Measurements from ENCODE around the gene KDSR.

The KDSR gene, protein sequence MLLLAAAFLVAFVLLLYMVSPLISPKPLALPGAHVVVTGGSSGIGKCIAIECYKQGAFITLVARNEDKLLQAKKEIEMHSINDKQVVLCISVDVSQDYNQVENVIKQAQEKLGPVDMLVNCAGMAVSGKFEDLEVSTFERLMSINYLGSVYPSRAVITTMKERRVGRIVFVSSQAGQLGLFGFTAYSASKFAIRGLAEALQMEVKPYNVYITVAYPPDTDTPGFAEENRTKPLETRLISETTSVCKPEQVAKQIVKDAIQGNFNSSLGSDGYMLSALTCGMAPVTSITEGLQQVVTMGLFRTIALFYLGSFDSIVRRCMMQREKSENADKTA

DNA sequence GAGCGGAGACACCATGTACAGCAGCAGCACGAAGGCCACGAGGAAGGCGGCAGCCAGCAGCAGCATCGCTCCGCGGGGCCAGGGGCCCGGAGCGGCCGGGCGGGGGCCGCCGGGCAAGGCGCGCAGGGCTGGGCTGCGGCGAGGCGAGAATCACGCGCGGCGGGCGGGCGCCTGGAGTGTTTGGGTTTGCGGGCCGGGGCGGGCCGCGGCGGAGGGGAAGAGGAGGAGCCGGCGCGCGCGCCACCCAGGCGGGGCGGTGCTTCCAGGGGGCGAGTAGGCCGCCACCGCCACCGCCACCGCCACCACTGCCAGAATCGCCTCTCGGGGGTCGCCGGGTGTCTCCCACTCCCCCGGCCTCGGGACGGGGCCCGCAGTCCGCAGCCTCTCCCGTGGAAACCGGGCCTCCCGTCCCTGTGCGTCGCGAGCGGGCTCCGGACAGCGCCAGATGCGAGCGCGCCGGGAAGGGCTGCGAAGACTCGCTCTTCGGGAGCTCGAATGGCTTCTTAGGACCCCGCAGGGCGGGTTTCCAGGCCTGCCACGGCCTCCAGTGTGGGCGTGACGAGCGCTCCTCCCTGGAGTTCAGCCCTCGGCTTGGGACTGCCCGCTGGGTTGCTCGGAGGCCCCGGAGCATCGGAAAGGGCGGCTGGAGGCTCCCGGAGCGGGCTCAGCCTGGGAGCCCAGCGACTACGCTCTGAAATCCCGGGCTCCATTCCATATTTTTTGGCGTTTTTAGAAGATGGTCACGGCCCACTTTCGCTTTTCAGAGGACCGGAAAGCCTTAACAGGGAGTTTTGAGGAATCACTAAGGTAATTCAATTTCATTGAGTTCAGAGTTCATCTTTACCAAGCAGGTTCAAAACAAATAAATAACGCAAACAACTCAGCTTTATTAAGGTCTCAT is at the start of gene KDSR:
TSS of gene KDSR (minus strand) at position 154 of the 901 bp plus-strand sequence. CDS start at position 66, 88 bp downstream.
- in situ Hi-C loops (cut with MboI; ENCODE audit: low sequenced_read_pairs): no loop called here

DNA sequence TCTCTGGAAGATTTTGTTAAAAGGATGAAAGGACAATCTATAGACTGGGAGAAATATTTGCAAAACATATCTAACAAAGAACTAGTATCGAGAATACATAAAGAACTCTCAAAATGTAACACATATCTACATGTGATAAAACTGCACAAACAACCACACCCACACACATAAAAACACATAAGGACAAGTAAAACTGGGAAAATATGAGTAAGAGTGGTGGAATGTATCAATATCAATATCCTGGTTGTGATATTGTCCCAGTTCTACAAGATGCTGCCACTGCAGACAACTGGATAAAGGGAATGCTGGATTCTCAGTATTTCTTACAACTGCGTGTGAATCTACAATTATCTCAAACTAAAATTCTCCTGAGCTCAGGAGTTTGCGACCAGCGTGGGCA is 45.9 kb upstream of the KDSR start:
- in situ Hi-C loops (cut with MboI; ENCODE audit: low sequenced_read_pairs): no loop called here

DNA sequence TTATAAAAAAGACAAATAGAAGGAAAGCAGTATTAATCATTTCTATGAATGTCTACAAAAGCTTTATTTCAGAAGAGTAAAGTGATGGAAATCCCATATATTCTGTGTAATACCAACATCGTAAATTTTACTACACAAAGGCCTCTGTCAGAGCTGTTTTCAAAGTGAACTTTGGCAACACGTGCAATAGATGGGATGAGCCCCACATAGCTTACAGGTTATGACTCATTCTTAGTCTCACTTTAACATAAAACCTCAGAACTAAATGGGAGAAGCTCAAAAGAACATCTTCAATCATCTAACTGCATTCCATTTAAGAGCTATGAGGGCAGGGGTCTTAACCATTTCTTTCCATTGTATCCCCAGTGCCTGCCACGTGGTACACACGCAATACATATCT is 43.8 kb upstream of the KDSR start:
- in situ Hi-C loops (cut with MboI; ENCODE audit: low sequenced_read_pairs): no loop called here

DNA sequence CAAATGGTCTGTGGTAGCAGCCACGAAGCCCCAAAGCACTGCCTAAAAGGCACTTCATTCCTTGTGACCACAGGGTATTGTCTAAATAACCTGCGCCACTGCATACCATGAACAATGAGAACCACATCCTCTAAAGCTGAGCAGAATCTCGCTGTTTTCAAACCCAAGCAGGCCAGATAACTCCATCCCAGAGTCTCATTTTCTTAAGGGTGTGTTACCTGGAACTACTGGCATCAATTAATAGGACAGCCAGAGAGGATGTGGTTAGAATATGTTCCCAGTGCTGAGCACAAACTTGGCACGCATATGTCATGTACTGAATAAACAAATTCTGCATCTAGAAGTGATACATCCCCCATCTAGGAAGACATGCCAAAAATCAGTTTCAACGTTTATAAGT is 42.3 kb upstream of the KDSR start:
- in situ Hi-C loops (cut with MboI; ENCODE audit: low sequenced_read_pairs): no loop called here

DNA sequence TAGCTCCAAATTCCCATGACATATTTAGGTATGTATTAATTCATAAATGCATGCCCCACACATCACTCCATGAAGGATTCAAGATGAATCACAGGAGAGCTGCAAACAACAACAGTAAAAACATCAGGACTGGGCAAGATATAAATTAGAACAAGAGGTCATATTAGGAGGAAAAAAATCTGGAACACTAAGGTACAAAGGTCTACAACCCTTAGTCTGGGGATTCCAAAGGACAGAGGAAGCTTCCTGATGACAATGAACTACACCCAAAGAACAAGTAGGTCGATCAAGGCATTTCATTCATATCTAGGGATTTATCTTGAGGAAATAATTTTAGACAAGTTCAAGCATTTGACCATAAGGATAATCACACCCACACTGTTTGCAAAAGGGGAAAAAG is 40.7 kb upstream of the KDSR start:
- in situ Hi-C loops (cut with MboI; ENCODE audit: low sequenced_read_pairs): no loop called here

DNA sequence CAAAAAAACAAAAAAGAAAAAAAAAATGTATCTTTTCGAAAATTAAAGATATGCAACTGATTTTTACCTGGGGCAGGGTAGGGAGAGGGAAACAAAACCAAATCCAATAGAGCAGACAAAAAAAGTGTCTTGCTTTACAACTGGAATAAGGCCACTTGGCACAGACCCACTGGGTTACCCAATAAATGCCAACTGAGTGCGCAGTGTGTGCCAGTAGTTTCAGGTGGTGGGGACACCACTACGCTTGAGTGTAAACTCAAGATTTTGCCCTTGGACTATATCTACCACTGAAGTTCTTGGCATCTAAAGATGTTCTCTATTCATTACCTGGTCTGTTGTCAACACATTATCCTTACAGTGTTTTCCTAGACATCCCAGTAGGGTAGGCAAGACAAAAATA is 39.0 kb upstream of the KDSR start:
- in situ Hi-C loops (cut with MboI; ENCODE audit: low sequenced_read_pairs): no loop called here

DNA sequence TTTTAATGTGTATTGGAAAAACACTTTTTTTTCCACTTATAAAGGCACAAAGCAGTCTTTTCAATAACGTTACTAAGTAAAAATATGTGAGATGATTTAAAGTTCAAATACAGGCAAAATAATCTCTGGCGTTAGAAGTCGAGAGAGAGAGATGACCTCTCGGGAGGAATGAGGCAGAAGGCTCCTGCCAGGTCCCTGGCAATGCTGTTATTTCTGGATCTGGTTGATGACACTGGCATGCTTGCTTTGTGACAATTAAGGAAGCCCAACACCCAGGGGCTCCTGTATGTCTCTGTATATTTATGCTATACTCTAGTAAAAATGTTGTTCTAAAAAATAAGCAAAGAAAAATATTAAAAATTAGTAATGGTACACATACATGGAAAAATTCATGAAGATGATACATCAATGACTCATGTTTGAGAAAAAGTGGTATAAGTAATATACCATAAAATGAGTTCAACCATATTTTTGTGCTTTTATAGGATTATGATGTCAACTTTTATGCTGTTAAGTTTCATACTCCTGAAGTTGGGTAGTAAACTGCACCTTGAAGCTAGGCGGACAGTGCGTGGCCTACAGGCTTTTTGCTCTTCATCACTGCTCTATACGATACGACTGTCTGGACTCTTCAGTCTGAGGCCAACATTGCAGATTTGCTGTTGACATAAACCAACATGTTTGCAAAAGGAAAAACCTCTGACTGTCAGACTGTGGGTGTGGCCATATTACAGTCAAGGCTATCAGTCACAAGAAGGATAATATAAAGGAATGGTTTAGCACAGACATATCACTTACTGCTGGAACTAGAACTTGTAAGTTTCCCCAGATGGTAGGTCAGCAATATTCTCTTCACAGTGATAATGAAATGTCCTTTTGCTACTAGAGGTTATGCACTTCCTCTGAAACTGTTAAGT is 35.5 kb upstream of the KDSR start:
- in situ Hi-C loops (cut with MboI; ENCODE audit: low sequenced_read_pairs): no loop called here

DNA sequence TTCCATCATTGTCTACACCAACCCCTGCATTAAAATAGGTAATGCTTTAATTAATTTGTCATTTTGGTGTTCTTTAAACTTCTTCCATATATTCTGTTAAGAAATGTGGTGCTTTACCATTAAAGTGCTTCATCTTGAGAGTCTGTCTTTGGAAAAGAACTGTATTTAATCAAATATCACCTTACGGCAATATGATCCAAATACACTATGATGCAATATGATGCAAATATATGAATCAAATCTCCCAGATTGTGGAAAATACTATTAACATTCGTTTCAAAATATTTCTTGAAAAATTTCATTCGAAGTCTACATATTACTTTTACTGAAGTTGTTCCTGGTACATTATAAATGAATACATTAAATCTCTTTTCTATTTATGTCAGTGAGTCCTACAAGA is 32.3 kb upstream of the KDSR start:
- in situ Hi-C loops (cut with MboI; ENCODE audit: low sequenced_read_pairs): no loop called here

DNA sequence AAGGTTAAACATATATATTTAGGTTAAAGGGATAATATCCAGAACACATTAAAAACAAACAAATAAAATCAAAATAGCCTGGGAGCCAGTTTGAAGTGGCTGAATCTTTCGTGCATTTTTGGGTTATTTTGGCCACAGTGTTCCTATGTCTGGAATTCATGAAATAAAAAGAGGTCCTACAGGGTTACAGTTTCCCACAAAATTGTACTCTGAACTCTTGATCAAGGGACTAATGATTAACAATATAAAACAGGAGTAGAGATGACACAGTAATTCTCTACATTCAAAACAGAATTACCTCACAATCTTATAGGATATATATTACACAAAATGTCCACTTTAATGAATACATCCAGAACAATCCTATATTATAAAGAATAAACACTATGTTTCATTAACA is 30.3 kb upstream of the KDSR start:
- in situ Hi-C loops (cut with MboI; ENCODE audit: low sequenced_read_pairs): no loop called here

DNA sequence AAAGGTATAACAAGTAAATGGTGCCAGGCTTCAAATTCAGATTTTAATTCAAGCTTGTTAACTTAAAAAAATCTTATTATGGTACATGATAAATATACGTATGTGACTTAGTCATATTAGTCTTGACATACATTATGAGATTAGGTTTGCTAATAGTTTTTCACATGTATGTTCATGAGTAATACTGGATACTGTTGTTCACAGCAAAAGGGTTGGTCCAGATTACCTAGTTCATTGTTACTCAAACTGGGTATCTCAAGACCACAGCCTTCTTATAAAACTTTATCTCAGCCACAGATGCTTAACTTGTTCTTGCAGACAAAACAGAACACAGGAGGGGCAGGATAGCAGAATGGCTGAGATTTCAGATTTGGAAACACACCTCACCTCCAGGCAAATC is 28.5 kb upstream of the KDSR start:
- in situ Hi-C loops (cut with MboI; ENCODE audit: low sequenced_read_pairs): no loop called here

DNA sequence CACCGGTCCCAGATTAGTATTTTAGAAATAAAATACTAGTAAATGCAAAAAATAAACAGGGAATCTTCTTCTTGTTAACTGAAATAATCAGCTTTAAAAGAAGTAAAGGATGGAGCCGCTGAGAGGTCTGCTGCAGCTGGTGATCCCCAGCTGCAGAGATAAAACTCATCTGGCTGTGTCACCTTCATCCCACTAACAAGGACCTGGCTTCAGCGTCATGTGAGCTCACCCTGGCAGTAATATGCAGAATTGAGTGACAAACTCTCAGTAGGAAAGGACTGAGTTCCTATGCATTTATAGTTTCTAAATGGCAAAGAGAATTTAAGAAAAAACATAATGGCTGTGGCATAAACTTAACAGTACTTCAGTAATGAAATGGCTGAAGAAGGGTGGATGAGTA is 27.9 kb upstream of the KDSR start:
- in situ Hi-C loops (cut with MboI; ENCODE audit: low sequenced_read_pairs): no loop called here

DNA sequence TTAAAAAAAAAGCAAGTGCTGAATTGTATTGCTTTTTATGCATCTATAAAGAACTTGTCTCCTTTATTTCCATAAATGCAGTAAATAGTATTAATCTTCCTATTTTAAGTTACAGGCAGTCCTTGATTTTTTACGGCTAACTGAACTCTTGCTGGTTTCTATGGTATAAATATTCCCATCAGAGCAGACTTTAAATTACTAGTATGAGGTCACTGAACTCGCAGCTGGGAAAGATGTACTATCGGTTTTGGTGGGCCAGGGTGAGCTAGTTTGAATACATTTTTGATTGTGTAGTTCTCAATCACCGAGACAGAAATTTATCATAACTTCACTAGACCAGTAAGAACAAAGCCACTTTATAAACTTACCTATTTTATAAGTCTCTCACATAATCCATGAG is 20.9 kb upstream of the KDSR start:
- in situ Hi-C loops (cut with MboI; ENCODE audit: low sequenced_read_pairs): no loop called here

DNA sequence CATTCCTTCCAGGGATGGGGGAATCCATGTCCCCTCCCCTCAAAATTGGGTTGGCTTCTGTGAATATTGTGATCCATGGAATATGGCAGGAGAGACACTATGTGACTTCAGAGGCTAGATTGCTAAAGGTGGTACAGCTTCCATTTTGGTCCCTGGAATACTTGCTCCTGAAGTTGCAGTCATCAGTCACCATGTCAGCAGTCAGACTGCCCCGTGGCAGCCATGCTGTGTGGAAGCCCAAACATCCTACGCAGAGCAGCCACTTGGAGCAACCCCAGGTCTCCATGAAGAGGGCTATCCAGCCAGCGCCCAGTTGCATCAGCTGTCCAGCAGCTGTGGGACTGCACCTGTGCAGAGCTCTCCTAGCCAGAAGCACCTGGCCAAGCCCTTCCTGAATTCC is 15.8 kb upstream of the KDSR start:
- in situ Hi-C loops (cut with MboI; ENCODE audit: low sequenced_read_pairs): no loop called here

DNA sequence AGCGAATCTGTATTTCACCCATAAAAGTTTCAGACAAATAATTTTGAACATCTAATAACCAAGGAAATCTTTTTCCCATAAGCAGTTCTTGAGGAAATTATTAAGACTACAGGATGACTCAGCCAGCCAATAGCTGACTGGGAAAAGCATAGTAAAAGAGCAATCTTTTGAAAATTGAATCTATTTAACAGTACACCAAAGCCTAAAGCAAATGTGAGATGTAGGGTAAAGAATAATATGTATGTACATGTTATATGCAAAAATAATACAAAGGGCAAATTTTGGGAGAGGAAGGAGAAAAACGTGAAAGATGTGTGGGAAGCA is 12.6 kb upstream of the KDSR start:
- in situ Hi-C loops (cut with MboI; ENCODE audit: low sequenced_read_pairs): no loop called here

DNA sequence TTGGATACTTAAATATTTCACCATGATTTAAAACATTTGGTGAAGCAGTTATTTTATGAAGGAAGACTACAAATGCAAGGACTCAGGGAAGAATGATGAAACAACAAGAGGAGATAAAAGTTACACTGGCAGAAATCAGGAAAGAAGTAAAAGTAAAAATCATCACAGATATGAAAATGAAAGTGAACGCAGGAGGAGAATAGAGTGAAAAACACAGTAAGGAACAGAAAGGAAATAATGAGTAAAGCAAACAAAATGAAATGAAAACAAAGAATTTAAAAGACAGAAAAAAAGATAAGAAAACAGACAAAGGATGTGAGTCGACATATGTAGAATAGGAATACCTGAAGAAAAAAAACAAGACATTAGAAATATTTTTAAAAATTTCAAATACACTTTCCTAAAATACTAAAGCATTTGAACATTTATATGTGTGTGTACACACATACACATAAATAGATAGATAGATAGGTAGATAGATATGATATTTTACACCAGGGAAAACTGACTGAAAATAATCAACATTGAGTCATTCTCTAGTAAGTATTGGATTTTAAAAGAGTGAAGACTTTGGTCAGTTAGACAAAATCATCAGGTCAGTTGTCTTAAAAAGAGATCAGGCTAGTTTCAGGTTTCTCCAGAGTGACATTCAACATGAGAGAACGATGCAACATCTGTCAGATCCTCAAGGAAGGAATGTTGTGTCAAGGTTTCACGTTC is 12.1 kb upstream of the KDSR start:
- in situ Hi-C loops (cut with MboI; ENCODE audit: low sequenced_read_pairs): no loop called here

DNA sequence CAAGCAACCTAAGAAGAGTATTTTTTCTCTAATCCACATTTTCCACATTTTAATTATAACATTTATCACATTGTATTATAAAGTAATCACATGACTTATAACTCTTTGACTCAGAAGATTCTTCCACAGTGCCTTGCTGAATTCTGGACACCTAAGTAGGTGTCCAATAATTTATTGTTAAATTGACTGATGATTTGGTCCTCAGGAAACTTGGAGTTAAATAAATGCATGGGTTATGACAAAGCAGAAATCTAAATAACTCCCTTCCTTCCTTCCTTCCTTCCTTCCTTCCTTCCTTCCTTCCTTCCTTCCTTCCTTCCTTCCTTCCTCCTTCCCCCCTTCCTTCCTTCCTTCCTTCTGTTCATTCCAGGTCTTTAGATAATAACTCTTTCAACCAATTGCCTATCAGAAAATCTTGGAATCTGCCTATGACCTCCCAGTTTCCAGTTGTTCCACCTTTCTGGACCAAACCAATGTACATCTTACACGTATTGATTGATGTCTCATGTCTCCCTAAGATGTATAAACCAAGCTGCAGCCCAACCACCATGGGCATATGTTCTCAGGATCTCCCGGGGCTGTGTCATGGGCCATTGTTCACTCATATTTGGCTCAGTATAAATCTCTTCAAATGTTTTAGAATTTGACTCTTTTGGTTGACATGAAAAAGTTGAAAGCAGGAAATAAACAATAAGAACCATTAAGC is 10.4 kb upstream of the KDSR start:
- in situ Hi-C loops (cut with MboI; ENCODE audit: low sequenced_read_pairs): no loop called here

DNA sequence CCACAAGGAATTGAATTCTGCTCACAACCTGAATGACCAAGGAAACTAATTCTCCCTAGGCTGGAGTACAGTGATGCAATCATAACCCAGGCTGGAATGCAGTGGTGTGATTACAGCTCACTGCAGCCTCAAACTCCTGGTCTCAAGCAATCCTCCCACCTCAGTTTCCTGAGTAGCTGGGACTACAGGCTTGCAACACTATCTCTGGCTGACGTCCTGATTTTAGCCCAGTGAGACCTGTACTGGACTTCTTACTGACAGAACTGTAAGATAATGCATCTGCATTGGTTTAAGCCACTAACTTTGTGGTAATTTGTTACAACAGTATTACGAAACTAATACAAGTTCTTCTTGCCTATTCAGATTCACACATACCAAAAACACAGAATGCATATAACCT is 9.5 kb upstream of the KDSR start:
- in situ Hi-C loops (cut with MboI; ENCODE audit: low sequenced_read_pairs): no loop called here

DNA sequence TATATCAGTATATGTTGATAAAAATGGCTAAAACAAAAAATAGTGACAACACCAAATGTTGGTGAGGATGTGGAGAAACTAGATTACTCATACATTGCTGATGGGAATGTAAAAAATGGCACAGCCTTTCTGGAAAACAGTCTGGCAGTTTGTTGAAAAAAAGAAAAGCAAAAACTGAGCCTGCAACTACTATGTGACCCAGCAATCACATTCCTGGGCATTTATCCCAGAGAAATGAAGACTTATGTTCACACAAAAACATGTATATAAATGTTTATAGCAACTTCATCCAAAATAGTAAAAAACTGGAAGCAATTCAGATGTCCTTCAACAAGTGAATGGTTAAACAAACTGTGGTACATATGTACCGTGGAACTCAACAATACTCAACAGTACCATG is 7.5 kb upstream of the KDSR start:
- in situ Hi-C loops (cut with MboI; ENCODE audit: low sequenced_read_pairs): no loop called here

DNA sequence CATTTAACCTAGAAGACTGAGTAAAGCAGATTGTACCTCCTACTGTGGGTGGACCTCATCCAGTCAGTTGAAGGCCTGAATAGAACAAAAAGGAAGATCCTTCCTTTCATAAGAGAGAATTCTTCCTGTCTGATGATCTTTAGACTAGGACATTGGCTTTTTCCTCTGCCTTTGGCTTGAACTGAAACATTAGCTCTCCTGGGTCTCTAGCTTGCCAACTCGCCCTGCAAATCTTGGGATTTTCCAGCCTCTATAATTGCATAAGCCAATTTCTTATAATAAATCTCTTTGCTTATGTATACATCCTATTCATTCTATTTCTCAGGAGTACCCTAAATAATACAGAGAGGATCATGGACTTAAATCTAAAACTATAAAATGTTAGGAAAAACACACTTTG is 6.2 kb upstream of the KDSR start:
- in situ Hi-C loops (cut with MboI; ENCODE audit: low sequenced_read_pairs): no loop called here

DNA sequence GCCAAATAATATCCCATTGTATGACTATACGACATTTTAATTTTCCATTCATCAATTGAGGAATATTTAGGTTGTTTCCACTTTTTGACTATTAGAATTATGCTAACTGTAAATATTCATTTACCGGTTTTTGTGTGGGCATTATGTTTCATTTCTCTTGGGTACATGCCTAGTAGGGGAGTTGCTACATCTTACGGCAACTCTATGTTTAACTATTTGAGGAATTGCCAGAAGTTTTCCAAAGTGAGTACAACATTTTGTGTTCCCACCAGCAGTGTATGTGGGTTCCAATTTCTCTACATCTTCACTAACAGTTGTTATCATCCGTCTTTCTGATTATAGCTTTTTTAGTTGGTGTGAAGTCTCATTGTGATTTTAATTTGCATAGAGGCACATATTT is 1.6 kb upstream of the KDSR start:
- in situ Hi-C loops (cut with MboI; ENCODE audit: low sequenced_read_pairs): no loop called here

Data from HL-60/S4 treated with retinoic acid at 250 ng/mL for 4 days and 3 days (cell line).